ENCODE measurements around the gene TFCP2L1. TPM values are rescaled to one million over a fixed set of nuclear protein-coding genes. Genes with fewer than 3 reads are reported as not detected.
"Not testable (repeated sequence)": the region's sequence is repeated elsewhere in the genome, so short reads cannot be mapped to it uniquely, and the experiment has no call there.

The TFCP2L1 gene, protein sequence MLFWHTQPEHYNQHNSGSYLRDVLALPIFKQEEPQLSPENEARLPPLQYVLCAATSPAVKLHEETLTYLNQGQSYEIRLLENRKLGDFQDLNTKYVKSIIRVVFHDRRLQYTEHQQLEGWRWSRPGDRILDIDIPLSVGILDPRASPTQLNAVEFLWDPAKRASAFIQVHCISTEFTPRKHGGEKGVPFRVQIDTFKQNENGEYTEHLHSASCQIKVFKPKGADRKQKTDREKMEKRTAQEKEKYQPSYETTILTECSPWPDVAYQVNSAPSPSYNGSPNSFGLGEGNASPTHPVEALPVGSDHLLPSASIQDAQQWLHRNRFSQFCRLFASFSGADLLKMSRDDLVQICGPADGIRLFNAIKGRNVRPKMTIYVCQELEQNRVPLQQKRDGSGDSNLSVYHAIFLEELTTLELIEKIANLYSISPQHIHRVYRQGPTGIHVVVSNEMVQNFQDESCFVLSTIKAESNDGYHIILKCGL
- 0.12 TPM in 1 of 2 replicates, not detected in the other for total RNA-seq

DNA sequence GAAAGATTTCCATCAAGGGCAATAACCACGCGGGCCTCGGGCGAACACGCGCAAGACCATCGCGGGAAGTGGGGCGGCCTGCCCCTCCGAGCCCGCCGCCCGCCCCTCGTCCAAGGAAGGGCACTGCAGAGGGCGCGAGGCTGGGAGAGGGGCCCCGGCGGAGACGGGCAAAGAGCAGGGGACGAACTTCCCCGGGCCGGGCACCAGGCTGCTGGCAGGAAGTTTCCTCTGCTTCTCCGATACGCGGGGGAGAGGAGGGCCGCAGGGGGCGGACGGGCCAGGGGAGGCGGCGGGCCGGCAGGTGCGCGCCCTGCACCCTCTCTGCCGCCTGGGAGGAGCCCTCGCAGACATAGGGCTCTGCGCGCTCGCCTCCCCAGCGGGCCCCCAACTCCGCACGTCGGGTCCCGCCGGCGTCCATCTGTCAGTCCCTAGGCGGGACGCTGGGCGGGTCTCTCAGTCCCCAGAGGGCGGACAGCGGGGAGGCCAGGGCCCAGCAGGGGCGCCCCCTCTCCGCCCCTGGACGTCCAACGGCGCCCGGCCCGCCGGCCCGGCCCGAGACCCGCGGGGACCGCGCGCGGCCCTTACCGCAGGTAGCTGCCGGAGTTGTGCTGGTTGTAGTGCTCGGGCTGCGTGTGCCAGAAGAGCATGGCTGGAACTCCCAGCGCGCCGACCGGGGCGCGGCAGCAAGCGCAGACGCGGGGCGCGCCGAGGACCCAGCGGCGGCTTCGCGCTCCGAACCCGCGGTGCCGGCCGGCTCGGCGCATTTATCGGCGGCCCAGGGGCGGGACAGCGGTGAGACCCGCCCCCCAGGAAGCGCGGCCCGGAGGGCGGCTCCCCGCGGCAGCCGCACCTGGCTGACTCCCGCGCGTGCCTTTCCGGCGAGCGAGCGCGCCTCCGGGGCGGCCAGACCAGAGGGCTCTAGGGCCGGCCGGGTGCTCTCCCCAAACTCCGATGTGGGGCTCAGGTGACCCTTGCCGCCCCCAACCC, at the start of gene TFCP2L1:
TSS of gene TFCP2L1 (minus strand) at position 740 of the 987 bp plus-strand sequence. CDS start at position 647, 93 bp downstream.
- H3K4me1 Mint-ChIP-seq, result peaks cover 3% of the 10 kb centered on the region
- no peaks in the 10 kb centered on the region for H3K36me3 Mint-ChIP-seq (ENCODE audit: low read depth)
- peak within 1 kb of the TSS; percentile 76 for H3K4me3 Mint-ChIP-seq
- H3K27ac Mint-ChIP-seq, result no peak within 1 kb of the TSS
- H3K27me3 Mint-ChIP-seq, result peaks cover 45% of the 10 kb centered on the region
- peak; percentile 83 for DNase-seq
- intact Hi-C loops (cut with micrococcal nuclease), result no loop called here
- no peaks in the 10 kb centered on the region for H3K9me3 Mint-ChIP-seq

DNA sequence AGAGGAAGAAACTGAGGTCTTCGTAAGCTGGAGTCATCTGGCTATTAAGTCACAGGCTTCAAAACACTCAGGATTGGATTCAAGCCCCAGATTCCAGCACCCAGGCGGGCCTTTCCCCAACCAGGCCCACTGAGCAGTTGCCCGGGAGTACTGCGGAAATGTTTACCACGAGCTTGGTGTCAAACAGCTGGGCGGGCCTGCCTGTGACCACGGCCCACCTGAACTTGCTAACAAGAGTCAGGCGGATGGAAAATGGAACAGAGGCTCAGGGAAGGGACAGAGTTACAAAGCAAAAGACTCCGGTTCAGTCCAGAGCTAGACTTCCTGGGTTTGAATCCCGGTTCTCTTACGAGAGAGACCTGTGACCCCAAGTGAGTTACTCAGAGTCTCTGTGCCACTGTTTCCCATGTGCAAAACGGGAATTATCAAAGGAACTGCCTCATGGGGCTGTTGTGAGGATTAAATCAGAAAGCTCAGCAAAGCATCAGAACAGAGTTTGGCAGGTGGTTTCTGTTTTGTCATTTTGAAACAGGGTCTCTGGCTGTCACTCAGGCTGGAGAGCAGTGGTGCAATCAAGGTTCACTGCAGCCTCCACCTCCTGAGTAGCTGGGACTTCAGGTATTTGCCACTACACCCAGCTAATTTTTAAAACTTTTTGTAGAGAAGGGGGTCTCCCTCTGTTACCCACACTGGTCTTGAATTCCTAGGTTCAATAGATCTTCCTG, 49.0 kb upstream of the TFCP2L1 start:
- DNase-seq, result no peak
- intact Hi-C loops (cut with micrococcal nuclease), result no loop called here
- Mint-ChIP-seq H3K27ac (no peak overlapping the region), H3K9me3 (no peaks in the 10 kb centered on the region), H3K27me3 (no peaks in the 10 kb centered on the region), H3K4me3 (no peak overlapping the region), H3K36me3 (ENCODE audit: low read depth) (no peaks in the 10 kb centered on the region), H3K4me1 (no peaks in the 10 kb centered on the region)

DNA sequence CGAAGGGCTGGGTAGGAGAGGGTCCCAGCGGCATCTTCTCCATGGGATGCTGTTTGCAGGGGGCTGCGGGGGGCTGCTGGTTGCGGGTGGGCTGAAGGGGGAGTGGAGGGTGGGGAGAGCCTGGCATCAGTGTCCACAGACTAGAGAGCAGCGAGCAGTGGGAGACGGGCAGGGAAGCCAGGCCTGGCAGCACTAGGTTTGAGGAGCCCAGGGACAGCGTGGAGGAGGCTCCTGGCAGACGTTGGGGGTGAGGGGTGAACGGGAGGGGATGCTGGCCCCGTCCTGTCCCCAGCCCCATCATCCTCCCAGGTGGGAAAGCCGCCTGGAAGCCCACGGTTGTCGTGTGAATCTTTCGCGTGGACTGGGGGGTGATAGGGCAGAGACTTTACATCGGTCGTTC, 48.2 kb upstream of the TFCP2L1 start:
- DNase-seq, result no peak
- H3K9me3 Mint-ChIP-seq, result no peaks in the 10 kb centered on the region
- no peaks in the 10 kb centered on the region for H3K27me3 Mint-ChIP-seq
- intact Hi-C loops (cut with micrococcal nuclease), result no loop called here
- H3K27ac Mint-ChIP-seq, result no peak overlapping the region
- H3K36me3 Mint-ChIP-seq (ENCODE audit: low read depth), result no peaks in the 10 kb centered on the region
- H3K4me1 Mint-ChIP-seq, result no peaks in the 10 kb centered on the region
- no peak overlapping the region for H3K4me3 Mint-ChIP-seq

DNA sequence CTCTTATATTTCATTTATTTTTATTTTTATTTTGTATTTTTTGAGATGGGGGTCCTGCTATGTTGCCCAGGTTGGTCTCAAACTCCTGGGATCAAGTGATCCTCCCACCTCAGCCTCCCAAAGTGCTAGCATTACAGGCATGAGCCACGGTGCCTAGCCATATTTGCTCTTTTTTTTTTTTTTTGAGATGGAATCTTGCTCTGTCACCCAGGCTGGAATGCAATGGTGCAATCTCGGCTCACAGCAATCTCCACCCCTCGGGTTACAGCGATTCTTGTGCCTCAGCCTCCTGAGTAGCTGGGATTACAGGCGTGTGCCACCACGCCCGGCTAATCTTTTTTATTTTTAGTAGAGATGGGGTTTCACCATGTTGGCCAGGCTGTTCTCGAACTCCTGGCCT, 46.3 kb upstream of the TFCP2L1 start:
- H3K27ac Mint-ChIP-seq; DNase-seq; H3K9me3 Mint-ChIP-seq; H3K36me3 Mint-ChIP-seq (ENCODE audit: low read depth); H3K4me3 Mint-ChIP-seq; H3K4me1 Mint-ChIP-seq; H3K27me3 Mint-ChIP-seq; intact Hi-C loops (cut with micrococcal nuclease): not testable (repeated sequence)

DNA sequence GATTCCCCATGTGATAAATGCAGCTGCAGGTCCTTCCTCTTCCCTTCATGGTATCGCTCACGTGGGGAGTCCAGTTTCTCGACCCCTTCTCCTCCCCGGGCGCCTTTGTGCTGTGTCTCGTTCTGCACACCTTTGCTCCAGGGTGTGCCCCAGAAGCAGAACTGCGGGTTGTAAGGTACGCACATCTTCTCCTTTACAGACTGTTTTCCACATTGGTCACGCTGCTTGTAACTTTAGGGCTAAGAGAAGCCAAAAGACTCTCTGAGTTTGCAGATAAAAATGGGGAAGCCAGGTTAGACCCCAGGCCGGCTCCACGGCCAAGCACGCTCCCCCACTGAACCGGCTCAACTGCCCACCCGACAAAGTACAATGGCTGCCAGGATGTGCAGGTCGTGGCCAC, 45.9 kb upstream of the TFCP2L1 start:
- no peak for DNase-seq
- Mint-ChIP-seq H3K4me1 (no peaks in the 10 kb centered on the region), H3K9me3 (no peaks in the 10 kb centered on the region), H3K4me3 (no peak overlapping the region), H3K27ac (no peak overlapping the region), H3K27me3 (peaks cover 2% of the 10 kb centered on the region), H3K36me3 (ENCODE audit: low read depth) (no peaks in the 10 kb centered on the region)
- intact Hi-C loops (cut with micrococcal nuclease), result no loop called here

DNA sequence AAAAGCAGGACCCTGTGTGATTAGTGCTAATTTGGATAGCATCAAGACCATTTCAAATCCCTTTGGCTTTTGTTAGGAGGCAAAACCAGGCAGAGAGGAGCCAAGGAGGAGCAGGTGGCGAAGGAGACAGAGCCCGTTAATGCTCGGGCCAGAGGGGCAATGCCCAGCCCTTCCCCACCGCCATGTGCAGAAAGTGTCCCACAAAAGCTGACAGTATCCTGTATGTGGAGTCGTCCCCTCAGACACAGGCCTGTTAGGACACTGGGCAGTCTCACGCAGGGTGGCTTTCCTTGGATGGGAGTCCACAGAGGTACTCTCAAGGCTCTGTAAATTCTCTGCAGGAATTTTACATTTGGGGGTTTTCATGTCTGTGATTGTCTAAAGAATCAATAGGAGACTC, 44.8 kb upstream of the TFCP2L1 start:
- Mint-ChIP-seq H3K27me3 (peaks cover 2% of the 10 kb centered on the region), H3K4me3 (no peak overlapping the region), H3K27ac (no peak overlapping the region), H3K4me1 (no peaks in the 10 kb centered on the region), H3K9me3 (no peaks in the 10 kb centered on the region), H3K36me3 (ENCODE audit: low read depth) (no peaks in the 10 kb centered on the region)
- DNase-seq, result no peak
- intact Hi-C loops (cut with micrococcal nuclease), result no loop called here

DNA sequence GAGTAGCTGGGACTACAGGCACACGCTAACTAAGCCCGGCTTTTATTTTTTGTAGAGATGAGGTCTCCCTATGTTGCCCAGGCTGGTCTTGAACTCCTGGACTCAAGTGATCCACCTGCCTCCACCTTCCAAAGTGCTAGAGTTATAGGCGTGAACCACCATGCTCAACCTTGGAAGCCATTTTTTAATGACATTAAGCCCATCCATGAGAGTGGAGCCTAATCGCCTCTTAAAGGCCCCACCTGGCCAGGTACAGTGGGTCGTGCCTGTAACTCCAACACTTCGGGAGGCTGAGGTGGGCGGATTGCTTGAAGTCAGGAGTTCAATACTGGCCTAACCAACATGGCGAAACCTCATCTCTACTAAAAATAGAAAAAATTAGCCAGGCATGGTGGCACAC, 41.6 kb upstream of the TFCP2L1 start:
- Mint-ChIP-seq H3K27ac (no peak overlapping the region), H3K27me3 (peaks cover 2% of the 10 kb centered on the region), H3K9me3 (no peaks in the 10 kb centered on the region), H3K36me3 (ENCODE audit: low read depth) (no peaks in the 10 kb centered on the region), H3K4me1 (no peaks in the 10 kb centered on the region), H3K4me3 (no peak overlapping the region)
- no peak for DNase-seq
- intact Hi-C loops (cut with micrococcal nuclease), result no loop called here

DNA sequence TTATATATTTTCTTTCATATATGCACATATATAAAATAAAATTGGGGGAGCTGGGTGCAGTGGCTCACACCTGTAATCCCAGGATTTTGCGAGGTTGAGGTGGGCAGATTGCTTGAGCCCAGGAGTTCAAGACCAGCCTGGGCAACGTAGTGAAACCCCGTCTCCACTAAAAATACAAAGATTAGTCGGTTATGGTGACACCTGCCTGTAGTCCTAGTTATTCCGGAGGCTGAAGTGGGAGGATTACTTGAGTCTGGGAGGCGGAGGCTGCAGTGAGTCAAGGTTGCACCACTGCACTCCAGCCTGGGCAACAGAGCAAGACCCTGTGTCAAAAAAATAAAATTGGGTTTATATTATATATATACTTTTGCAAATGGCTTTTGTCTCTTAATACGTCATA, 39.6 kb upstream of the TFCP2L1 start:
- Mint-ChIP-seq H3K27ac (no peak overlapping the region), H3K4me3 (no peak overlapping the region), H3K27me3 (peaks cover 2% of the 10 kb centered on the region), H3K36me3 (ENCODE audit: low read depth) (no peaks in the 10 kb centered on the region), H3K9me3 (no peaks in the 10 kb centered on the region), H3K4me1 (no peaks in the 10 kb centered on the region)
- intact Hi-C loops (cut with micrococcal nuclease), result no loop called here
- DNase-seq, result no peak

DNA sequence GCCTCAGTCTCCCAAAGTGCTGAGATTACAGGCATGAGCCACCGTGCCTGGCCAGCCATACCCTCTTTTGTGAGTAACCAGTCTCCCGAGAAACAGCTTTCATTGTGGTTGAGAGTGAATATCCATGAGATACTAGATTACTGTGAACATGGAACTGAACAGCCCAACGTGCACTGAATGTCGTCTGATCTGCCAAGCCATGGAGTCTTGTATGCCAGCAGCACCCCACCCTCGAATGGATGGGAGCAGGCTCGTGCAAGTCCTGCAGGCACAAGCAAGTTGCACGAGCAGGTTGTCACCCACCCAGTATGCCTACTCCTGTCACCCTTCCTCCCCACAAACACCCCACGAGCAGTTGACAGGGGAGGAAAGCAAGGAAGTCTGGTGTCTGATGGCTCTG, 36.5 kb upstream of the TFCP2L1 start:
- H3K4me3 Mint-ChIP-seq, result no peak overlapping the region

DNA sequence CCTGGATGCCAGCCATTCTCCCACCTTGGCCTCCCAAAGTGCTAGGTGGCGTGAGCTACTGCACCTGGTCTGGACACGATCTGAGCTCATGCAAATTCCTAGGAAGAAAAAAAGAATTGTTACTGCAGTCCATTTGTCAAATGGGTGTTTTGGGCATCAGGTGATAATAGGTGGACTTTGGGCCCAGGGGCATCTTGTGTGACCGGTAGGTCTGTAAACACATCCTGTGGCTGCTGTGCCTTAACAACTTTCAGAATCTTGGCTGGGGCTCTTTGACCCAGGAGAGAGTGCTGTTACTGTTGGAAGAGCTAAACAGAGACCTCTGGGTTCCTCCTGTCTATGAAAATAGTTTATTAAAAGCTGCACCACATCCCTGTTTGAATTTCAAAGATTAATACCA, 34.9 kb upstream of the TFCP2L1 start:
- DNase-seq, result no peak
- intact Hi-C loops (cut with micrococcal nuclease), result no loop called here
- Mint-ChIP-seq H3K4me3 (no peak overlapping the region), H3K36me3 (ENCODE audit: low read depth) (no peaks in the 10 kb centered on the region), H3K27ac (no peak overlapping the region), H3K4me1 (no peaks in the 10 kb centered on the region), H3K9me3 (no peaks in the 10 kb centered on the region), H3K27me3 (no peaks in the 10 kb centered on the region)

More for the DNA sequence above, 36.5 kb upstream of the TFCP2L1 start:
- H3K27me3 Mint-ChIP-seq, result no peaks in the 10 kb centered on the region
- intact Hi-C loops (cut with micrococcal nuclease), result no loop called here
- no peaks in the 10 kb centered on the region for H3K4me1 Mint-ChIP-seq
- no peaks in the 10 kb centered on the region for H3K9me3 Mint-ChIP-seq
- H3K27ac Mint-ChIP-seq, result no peak overlapping the region
- no peak for DNase-seq
- H3K36me3 Mint-ChIP-seq (ENCODE audit: low read depth), result no peaks in the 10 kb centered on the region

DNA sequence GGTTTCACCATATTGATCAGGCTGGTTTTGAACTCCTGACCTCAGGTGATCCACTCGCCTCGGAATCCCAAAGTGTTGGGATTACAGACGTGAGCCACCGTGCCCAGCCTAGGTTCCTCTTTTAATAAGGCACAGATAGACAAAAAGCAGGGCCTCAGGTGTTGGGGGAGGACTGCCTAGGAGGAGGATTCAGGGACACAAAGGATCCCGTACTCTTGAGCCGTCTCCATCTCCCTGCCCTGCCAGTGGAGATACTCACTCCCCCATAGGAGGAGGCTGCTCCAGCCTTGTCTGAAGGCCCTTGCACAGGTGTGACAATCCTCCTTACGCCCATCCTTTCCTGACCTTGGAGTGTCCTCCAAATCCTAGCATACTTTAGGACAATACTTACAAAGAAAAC, 32.0 kb upstream of the TFCP2L1 start:
- no peaks in the 10 kb centered on the region for H3K4me1 Mint-ChIP-seq
- H3K27me3 Mint-ChIP-seq, result peaks cover 1% of the 10 kb centered on the region
- intact Hi-C loops (cut with micrococcal nuclease), result no loop called here
- no peaks in the 10 kb centered on the region for H3K9me3 Mint-ChIP-seq
- H3K4me3 Mint-ChIP-seq, result no peak overlapping the region
- no peak overlapping the region for H3K27ac Mint-ChIP-seq
- H3K36me3 Mint-ChIP-seq (ENCODE audit: low read depth), result no peaks in the 10 kb centered on the region
- no peak for DNase-seq

DNA sequence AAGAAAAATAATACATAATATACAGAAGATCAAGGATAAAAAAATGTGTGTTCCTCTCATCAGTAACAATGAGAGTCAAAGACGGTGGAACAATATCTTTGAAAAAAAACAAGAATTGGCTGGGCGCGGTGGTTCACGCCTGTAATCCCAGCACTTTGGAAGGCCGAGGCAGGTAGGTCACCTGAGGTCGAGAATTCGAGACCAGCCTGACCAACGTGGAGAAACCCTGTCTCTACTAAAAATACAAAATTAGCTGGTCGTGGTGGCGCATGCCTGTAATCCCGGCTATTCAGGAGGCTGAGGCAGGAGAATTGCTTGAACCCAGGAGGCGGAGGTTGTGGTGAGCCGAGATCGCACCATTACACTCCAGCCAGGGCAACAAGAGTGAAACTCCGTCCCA, 28.7 kb upstream of the TFCP2L1 start:
- H3K4me3 Mint-ChIP-seq; H3K9me3 Mint-ChIP-seq; H3K4me1 Mint-ChIP-seq; DNase-seq; intact Hi-C loops (cut with micrococcal nuclease); H3K36me3 Mint-ChIP-seq (ENCODE audit: low read depth); H3K27ac Mint-ChIP-seq: not testable (repeated sequence)
- H3K27me3 Mint-ChIP-seq, result peaks cover 22% of the 10 kb centered on the region

DNA sequence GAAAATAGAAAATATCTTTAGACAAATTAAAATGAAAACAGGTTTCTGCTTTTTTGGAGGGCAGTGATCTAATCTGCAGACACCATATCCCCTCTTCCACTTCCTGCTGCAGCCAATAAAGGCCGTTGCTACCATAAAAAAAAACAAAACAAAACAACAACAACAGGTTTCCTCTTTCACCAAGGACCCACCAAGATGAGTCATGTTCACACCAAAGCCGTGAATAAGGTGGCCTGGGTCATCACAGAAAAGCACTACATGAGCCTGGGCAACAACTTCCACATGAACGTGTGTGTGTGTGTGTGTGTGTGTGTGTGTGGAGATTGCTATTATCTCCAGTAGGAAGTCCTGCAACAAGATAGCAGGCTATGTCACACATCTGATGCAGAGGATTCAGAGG, 24.8 kb upstream of the TFCP2L1 start:
- intact Hi-C loops (cut with micrococcal nuclease), result no loop called here
- Mint-ChIP-seq H3K9me3 (no peaks in the 10 kb centered on the region), H3K27me3 (peaks cover 46% of the 10 kb centered on the region), H3K4me1 (peaks cover 5% of the 10 kb centered on the region), H3K27ac (no peak overlapping the region), H3K36me3 (ENCODE audit: low read depth) (no peaks in the 10 kb centered on the region), H3K4me3 (no peak overlapping the region)
- DNase-seq, result peak; percentile 63
